HEK293T (cell line): Measurements from ENCODE around the gene CFP.

ENCODE experiments used
- CTCF ChIA-PET: fragments of 350-600 bp; formaldehyde crosslinking; extraction: SDS; loops from one replicate; lab custom pipeline; 2021; ENCODE audit warnings: antibody characterized with exemption, inconsistent platforms; lab: Yijun Ruan, JAX
- POLR2A ChIA-PET: fragments of 350-600 bp; formaldehyde crosslinking; extraction: SDS; loops from one replicate; lab custom pipeline; 2020; ENCODE audit warnings: antibody characterized with exemption, inconsistent platforms; lab: Yijun Ruan, JAX
- DNase-seq: peaks from one replicate; pipeline ENCODE4 v3.0.0; 2012; ENCODE audit warnings: mixed read lengths; ENCODE audit errors: extremely low spot score
- ARNT ChIP-seq: fragments of 450-650 bp; IDR thresholded peaks from 2 replicates; pipeline ENCODE4 v1.6.1; 2017; ENCODE audit warnings: mild to moderate bottlenecking
- BHLHE40 ChIP-seq: fragments of 450-650 bp; IDR thresholded peaks from 2 replicates; pipeline ENCODE4 v1.6.1; 2016; ENCODE audit warnings: mild to moderate bottlenecking, moderate library complexity, borderline replicate concordance
- CTBP1 ChIP-seq: fragments of 450-650 bp; IDR thresholded peaks from 2 replicates; pipeline ENCODE4 v1.6.1; 2016; ENCODE audit warnings: borderline replicate concordance
- ELF4 ChIP-seq: fragments of 450-650 bp; IDR thresholded peaks from 2 replicates; pipeline ENCODE4 v1.6.1; 2017; ENCODE audit warnings: antibody characterized with exemption
- FOXA1 ChIP-seq: fragments of 450-650 bp; IDR thresholded peaks from 2 replicates; pipeline ENCODE4 v1.6.1; 2016; ENCODE audit warnings: mild to moderate bottlenecking
- FOXK2 ChIP-seq: fragments of 450-650 bp; IDR thresholded peaks from 2 replicates; pipeline ENCODE4 v1.6.1; 2016; ENCODE audit warnings: mild to moderate bottlenecking
- FOXM1 ChIP-seq: fragments of 450-650 bp; IDR thresholded peaks from 2 replicates; pipeline ENCODE4 v1.6.1; 2017; ENCODE audit warnings: mild to moderate bottlenecking, borderline replicate concordance
- HDGF ChIP-seq: fragments of 450-650 bp; IDR thresholded peaks from 2 replicates; pipeline ENCODE4 v1.6.1; 2017; ENCODE audit warnings: antibody characterized with exemption, borderline replicate concordance
- L3MBTL2 ChIP-seq: fragments of 450-650 bp; conservative IDR thresholded peaks from 2 replicates; pipeline ENCODE4 v1.6.1; 2016; ENCODE audit warnings: mild to moderate bottlenecking
- LEF1 ChIP-seq: fragments of 450-650 bp; IDR thresholded peaks from 2 replicates; pipeline ENCODE4 v1.6.1; 2017; ENCODE audit warnings: mild to moderate bottlenecking, borderline replicate concordance
- NFRKB ChIP-seq: fragments of 450-650 bp; IDR thresholded peaks from 2 replicates; pipeline ENCODE4 v1.6.1; 2016; ENCODE audit warnings: mild to moderate bottlenecking, moderate library complexity
- SP1 ChIP-seq: fragments of 450-650 bp; IDR thresholded peaks from 2 replicates; pipeline ENCODE4 v1.6.1; 2017
- SUZ12 ChIP-seq: fragments of 450-650 bp; IDR thresholded peaks from 2 replicates; pipeline ENCODE4 v1.6.1; 2016; ENCODE audit warnings: mild to moderate bottlenecking
- TARDBP ChIP-seq: fragments of 450-650 bp; IDR thresholded peaks from 2 replicates; pipeline ENCODE4 v1.6.1; 2016
- ZNF384 ChIP-seq: fragments of 450-650 bp; IDR thresholded peaks from 2 replicates; pipeline ENCODE4 v1.6.1; 2016
- TF ChIP-seq, protein P1 (sequence below): fragments of 450-650 bp; IDR thresholded peaks from 2 replicates; pipeline ENCODE4 v1.6.1; 2016

Gene CFP

GRCh38 chrX:47618923-47619485 is 10.7 kb downstream of the CFP start:
- DNase-seq = no peak
- ChIA-PET POLR2A (no interaction called here), CTCF (no interaction called here)
- TF ChIP-seq L3MBTL2 = no peak
- TF ChIP-seq FOXA1 = no peak

- POLR2A ChIA-PET = interaction anchor here (1.5 kb wide), 1 partner anchor 9 kb away, joined by 6 read pairs; no protein-coding TSS in a partner anchor
- no peak for TF ChIP-seq FOXA1
- no peak for TF ChIP-seq ARNT
- no peak for TF ChIP-seq SP1
- no peak for TF ChIP-seq LEF1
- no peak for TF ChIP-seq BHLHE40
- TF ChIP-seq L3MBTL2 = no peak
- no peak for TF ChIP-seq CTBP1
- TF ChIP-seq SUZ12 = no peak
- TF ChIP-seq ELF4 = no peak
- TF ChIP-seq NFRKB = no peak
- TF ChIP-seq FOXK2 = no peak
- TF ChIP-seq ZNF384 = no peak
- no peak for TF ChIP-seq TARDBP
- no peak for TF ChIP-seq FOXM1
- TF ChIP-seq, protein P1, sequence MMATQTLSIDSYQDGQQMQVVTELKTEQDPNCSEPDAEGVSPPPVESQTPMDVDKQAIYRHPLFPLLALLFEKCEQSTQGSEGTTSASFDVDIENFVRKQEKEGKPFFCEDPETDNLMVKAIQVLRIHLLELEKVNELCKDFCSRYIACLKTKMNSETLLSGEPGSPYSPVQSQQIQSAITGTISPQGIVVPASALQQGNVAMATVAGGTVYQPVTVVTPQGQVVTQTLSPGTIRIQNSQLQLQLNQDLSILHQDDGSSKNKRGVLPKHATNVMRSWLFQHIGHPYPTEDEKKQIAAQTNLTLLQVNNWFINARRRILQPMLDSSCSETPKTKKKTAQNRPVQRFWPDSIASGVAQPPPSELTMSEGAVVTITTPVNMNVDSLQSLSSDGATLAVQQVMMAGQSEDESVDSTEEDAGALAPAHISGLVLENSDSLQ = no peak
- no peak for TF ChIP-seq HDGF
- no peak for DNase-seq
- CTCF ChIA-PET = no interaction called here
These were observed 15.1 kb downstream of the CFP start for GRCh38 chrX:47614618-47615017.

GRCh38 chrX:47613082-47613481 is 16.6 kb downstream of the CFP start:
- DNase-seq = no peak
- ChIA-PET CTCF (no interaction called here), POLR2A (interaction anchor here (1.4 kb wide), 1 partner anchor 57 kb away, joined by 3 read pairs; no protein-coding TSS in a partner anchor)
- TF ChIP-seq HDGF = no peak
- no peak for TF ChIP-seq ARNT

GRCh38 chrX:47612418-47612817 is 17.3 kb downstream of the CFP start:
- no peak for DNase-seq
- no peak for TF ChIP-seq CTBP1
- TF ChIP-seq TARDBP = no peak
- TF ChIP-seq LEF1 = no peak
- TF ChIP-seq ELF4 = no peak
- TF ChIP-seq SUZ12 = no peak
- TF ChIP-seq, protein P1 = no peak
- TF ChIP-seq HDGF = no peak
- TF ChIP-seq L3MBTL2 = no peak
- TF ChIP-seq ARNT = no peak
- no peak for TF ChIP-seq BHLHE40
- TF ChIP-seq FOXA1 = no peak
- no peak for TF ChIP-seq FOXM1
- TF ChIP-seq NFRKB = no peak
- no peak for TF ChIP-seq SP1
- TF ChIP-seq FOXK2 = no peak
- POLR2A ChIA-PET = no interaction called here
- CTCF ChIA-PET = no interaction called here

- CTCF ChIA-PET = no interaction called here
- DNase-seq = no peak
- POLR2A ChIA-PET = no interaction called here
- TF ChIP-seq SUZ12 (no peak), LEF1 (no peak), FOXM1 (no peak), CTBP1 (no peak), HDGF (no peak), FOXK2 (no peak), L3MBTL2 (no peak), SP1 (no peak), NFRKB (no peak), BHLHE40 (no peak), FOXA1 (no peak)
These were observed 17.8 kb downstream of the CFP start for GRCh38 chrX:47611926-47612325.

DNA sequence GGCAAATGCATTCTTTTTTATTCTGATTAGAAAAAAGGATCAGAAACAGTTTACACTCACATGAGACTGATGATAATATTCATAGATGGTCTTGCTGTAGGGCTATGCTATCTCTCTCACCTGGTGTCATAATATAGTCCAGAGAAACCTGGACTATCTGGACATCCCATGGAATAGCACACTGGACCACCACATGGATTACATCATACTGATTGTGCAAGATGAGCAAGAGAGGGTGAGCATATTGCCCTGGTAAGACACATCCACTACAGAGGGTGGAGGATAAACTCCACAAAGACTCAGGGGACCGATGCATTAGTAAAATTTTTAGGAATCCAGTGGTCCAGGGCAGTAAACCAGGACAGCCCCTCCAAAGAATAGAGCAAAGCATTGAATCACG is 18.2 kb downstream of the CFP start:
- POLR2A ChIA-PET = no interaction called here
- DNase-seq = no peak
- TF ChIP-seq HDGF = no peak
- CTCF ChIA-PET = no interaction called here

DNA sequence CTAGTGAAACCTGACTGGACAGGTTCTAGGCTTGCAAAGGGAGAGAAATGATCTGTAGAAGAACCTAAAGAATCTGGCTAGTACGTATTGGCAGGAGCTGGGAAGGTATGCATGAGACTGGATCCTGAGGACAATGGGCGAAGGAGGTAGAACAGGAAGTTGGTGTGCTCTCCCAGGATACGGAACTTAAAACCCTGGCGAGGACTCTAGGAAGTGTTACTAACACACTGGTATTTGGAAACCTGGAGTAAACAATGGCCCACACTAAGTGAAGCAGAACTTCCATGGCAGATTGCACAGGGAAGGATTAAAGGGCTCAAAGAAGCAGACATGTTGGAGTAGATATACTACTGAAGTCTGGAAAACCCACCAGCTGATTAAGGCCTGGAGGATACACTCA is 19.2 kb downstream of the CFP start:
- ChIA-PET CTCF (no interaction called here), POLR2A (no interaction called here)
- no peak for DNase-seq
- TF ChIP-seq CTBP1 (no peak), ZNF384 (no peak), LEF1 (no peak), TARDBP (no peak)
